Right atrium auricular region (tissue), 2 donors: Measurements from ENCODE around the gene GAP43. TPM values are rescaled to one million over a fixed set of nuclear protein-coding genes. Genes with fewer than 3 reads are reported as not detected.

ENCODE experiments used
- DNase-seq: peaks from one replicate; pipeline ENCODE4 v3.0.0-alpha.2; 2019; ENCODE audit warnings: low spot score
- H3K27ac ChIP-seq, 2 donors: fragments of 200-600 bp; sonication (generic); 1 replicate in 1 of 2; 2 replicates in 1 of 2; pipeline ENCODE4 v1.5.1; 2016 to 2019
- H3K27me3 ChIP-seq, 2 donors: fragments of 200-600 bp; sonication (generic); one replicate each; pipeline versions ENCODE4 v1.5.1 to v1.6.0; 2017 to 2019
- H3K36me3 ChIP-seq: fragments of 200-600 bp; sonication (generic); one replicate; pipeline ENCODE4 v1.5.1; 2016
- H3K4me1 ChIP-seq, 2 donors: fragments of 200-600 bp; sonication (generic); one replicate each; pipeline versions ENCODE4 v1.5.1 to v1.6.0; 2017 to 2019
- H3K4me3 ChIP-seq, 2 donors: fragments of 200-600 bp; sonication (generic); 1 replicate in 1 of 2; 2 replicates in 1 of 2; pipeline ENCODE4 v1.5.1; 2017 to 2019; ENCODE audit warnings: mild to moderate bottlenecking in 1 of 2, moderate library complexity in 1 of 2
- H3K9me3 ChIP-seq, 2 donors: fragments of 200-600 bp; sonication (generic); one replicate each; pipeline ENCODE4 v1.5.1; 2019
- total RNA-seq, 2 donors: library from RNA; depleted of rRNA; stranded (reverse); fragments of >200 nt; gene quantifications; one replicate each; pipeline ENCODE4 v1.1.0, GENCODE V29; 2016
- TF ChIP-seq, protein P1 (sequence below), 2 donors: fragments of 200-600 bp; sonication (generic); IDR thresholded peaks; one replicate each; pipeline ENCODE4 v1.5.1; 2019; ENCODE audit warnings: antibody characterized with exemption in 2 of 2

GAP43 gene
- total RNA-seq, 2 donors from 2014 or later: 0.47 to 1.7 TPM

DNA sequence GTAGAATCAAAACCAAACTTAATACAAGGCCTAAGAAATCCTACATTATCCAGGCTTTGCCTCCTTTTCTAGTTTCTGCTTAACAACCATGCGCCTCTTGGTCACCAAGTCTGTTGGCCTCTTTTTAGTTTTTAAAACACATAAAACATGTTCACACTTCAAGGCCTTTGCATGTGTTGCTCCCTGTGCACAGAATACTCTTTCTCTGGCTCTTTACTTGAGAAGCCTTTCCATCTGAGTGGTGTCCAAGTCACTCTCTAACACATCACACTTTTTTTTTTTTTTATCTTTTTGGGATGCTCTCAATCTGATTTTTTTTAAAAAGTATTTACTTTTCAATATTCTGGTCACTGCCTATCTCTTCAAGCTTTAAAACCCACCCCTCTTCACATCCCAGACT lies 14.9 kb downstream of the GAP43 start:
- Histone ChIP-seq H3K27ac (no peak overlapping the region), H3K9me3 (no peaks in the 10 kb centered on the region), H3K4me1 (no peaks in the 10 kb centered on the region), H3K27me3 (no peaks in the 10 kb centered on the region), H3K4me3 (no peak overlapping the region), H3K36me3 (no peaks in the 10 kb centered on the region)
- DNase-seq: no peak
- TF ChIP-seq, protein P1, sequence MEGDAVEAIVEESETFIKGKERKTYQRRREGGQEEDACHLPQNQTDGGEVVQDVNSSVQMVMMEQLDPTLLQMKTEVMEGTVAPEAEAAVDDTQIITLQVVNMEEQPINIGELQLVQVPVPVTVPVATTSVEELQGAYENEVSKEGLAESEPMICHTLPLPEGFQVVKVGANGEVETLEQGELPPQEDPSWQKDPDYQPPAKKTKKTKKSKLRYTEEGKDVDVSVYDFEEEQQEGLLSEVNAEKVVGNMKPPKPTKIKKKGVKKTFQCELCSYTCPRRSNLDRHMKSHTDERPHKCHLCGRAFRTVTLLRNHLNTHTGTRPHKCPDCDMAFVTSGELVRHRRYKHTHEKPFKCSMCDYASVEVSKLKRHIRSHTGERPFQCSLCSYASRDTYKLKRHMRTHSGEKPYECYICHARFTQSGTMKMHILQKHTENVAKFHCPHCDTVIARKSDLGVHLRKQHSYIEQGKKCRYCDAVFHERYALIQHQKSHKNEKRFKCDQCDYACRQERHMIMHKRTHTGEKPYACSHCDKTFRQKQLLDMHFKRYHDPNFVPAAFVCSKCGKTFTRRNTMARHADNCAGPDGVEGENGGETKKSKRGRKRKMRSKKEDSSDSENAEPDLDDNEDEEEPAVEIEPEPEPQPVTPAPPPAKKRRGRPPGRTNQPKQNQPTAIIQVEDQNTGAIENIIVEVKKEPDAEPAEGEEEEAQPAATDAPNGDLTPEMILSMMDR (IDR thresholded peaks at IDR 0.05): no peak

DNA sequence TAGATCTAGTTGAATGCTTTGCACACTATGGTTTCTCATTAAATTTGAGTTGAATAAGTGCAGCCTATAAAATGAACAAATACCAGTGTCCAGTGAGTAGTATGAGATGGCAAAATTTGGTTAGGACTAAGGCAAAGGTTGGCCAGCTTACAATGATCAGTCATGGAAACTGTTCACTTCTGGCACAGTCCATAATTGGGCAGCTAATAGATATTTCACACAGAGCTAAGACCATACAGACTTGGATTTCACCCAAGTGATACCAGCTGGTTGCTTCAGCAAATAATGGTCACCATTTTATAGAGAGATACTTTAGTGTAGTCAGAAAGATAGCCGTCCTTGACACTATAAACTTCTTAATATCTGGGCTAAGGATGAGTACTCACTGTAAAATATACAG lies 15.7 kb downstream of the GAP43 start:
- H3K27ac ChIP-seq: no peak overlapping the region
- H3K9me3 ChIP-seq: no peaks in the 10 kb centered on the region
- no peaks in the 10 kb centered on the region for H3K36me3 ChIP-seq
- H3K27me3 ChIP-seq: no peaks in the 10 kb centered on the region
- H3K4me3 ChIP-seq: no peak overlapping the region
- H3K4me1 ChIP-seq: no peaks in the 10 kb centered on the region
- no peak for DNase-seq
- TF ChIP-seq, protein P1 (IDR thresholded peaks at IDR 0.05): no peak

DNA sequence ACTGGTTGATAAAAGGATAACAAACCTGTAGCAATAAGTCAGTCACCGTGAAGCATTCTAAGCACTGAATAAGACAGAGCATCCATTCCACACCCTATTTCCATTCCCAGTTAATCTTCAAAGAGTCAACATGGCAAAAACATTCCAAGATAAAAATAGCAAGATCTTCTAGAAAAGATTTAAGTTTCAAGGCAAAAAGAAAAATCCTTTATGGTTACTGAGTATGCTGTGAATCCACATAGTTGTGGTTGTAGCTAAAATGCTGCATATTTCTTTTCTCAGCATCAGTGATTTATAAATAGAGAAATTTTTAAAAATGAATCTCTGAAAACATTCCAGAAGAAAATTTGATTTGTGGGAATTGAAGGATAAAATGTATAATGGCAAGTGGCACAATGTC lies 21.1 kb downstream of the GAP43 start:
- DNase-seq: no peak
- no peaks in the 10 kb centered on the region for H3K36me3 ChIP-seq
- H3K4me1 ChIP-seq: no peaks in the 10 kb centered on the region
- H3K27ac ChIP-seq: no peak overlapping the region
- H3K9me3 ChIP-seq: no peaks in the 10 kb centered on the region
- no peak overlapping the region for H3K4me3 ChIP-seq
- H3K27me3 ChIP-seq: no peaks in the 10 kb centered on the region
- TF ChIP-seq, protein P1 (IDR thresholded peaks at IDR 0.05): no peak

DNA sequence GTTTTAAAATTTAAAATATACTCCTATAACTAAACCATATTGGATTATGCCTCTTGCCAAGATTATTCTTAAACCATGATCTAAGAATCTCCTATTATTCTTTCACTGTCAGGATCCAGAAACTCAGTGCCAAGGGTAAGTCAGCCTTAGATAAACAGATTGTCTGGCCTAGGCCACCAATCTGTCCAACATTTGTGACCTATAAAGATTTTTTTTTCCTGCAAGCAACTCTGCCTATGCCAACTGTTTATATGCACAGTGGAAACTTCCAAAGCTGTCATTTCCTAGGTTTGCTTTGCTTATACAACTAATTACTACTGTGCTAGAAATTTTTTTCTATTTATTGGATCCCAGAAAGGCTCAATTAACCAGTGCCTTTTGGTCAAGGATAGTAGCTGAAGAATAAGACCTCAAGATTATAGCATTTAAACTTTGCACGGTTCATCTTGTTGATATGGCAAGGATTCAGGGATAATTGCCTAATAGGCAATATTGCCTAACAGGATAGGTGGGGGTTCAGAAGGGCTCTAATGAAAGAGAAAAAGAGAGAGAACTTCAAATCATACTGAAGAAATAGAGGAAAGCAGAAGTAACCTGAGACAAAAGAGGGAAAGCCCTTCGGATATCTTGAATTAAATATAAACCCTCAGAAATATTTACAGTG lies 22.8 kb downstream of the GAP43 start:
- H3K27me3 ChIP-seq: no peaks in the 10 kb centered on the region
- DNase-seq: no peak
- no peak overlapping the region for H3K27ac ChIP-seq
- H3K36me3 ChIP-seq: no peaks in the 10 kb centered on the region
- H3K4me3 ChIP-seq: no peak overlapping the region
- H3K9me3 ChIP-seq: no peaks in the 10 kb centered on the region
- no peaks in the 10 kb centered on the region for H3K4me1 ChIP-seq
- TF ChIP-seq, protein P1 (IDR thresholded peaks at IDR 0.05): no peak

DNA sequence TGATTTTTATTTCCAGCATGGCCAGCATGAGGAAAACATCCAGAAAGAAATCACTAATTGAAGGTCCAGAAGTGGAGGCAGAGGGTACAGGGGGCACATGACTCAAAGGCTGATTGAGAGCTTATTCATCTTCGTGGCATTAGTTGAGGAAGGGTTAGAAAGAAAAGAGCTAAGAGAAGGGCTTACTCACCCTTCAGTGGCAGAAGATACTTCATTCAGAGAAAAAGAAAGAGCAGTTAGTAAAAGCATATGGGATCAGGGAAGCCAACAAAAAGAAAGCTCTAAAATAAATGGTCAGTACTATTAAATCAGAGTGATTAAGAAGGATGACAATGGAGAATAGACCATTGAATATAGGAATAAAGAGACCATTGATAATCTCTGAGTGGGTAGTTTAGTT lies 25.2 kb downstream of the GAP43 start:
- no peak overlapping the region for H3K4me3 ChIP-seq
- no peaks in the 10 kb centered on the region for H3K4me1 ChIP-seq
- no peaks in the 10 kb centered on the region for H3K27me3 ChIP-seq
- no peaks in the 10 kb centered on the region for H3K36me3 ChIP-seq
- no peak for DNase-seq
- no peaks in the 10 kb centered on the region for H3K9me3 ChIP-seq
- H3K27ac ChIP-seq: no peak overlapping the region
- TF ChIP-seq, protein P1 (IDR thresholded peaks at IDR 0.05): no peak

DNA sequence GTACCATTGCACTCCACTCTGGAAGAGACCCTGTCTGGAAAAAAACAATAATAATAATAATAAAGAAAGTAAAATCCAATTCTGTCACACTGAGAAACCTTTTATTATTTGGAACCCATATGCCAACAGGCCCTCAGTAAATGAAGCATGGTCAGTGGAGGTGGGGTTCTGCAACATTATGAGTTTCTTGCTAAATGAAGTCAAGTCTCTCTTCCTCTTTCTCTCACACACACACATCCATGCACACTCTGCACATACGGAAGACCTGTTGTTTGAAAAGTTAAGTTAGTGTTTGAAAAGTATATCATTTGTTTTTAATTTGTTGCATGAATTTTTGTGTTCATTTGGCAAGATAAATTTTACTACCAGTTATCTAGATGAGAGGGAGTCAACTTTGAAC lies 27.8 kb downstream of the GAP43 start:
- no peaks in the 10 kb centered on the region for H3K36me3 ChIP-seq
- no peaks in the 10 kb centered on the region for H3K9me3 ChIP-seq
- TF ChIP-seq, protein P1 (IDR thresholded peaks at IDR 0.05): no peak
- H3K27ac ChIP-seq: no peak overlapping the region
- no peaks in the 10 kb centered on the region for H3K4me1 ChIP-seq
- H3K4me3 ChIP-seq: no peak overlapping the region
- no peak for DNase-seq
- H3K27me3 ChIP-seq: no peaks in the 10 kb centered on the region
